Measurements from ENCODE around the gene EZH2.

Gene EZH2

GRCh38 chr7:148903504-148903903 is 19.4 kb upstream of the EZH2 start:
- no peak overlapping the region for H3K4me3 ChIP-seq (ENCODE audit: low read depth, low read length)

- H3K4me3 ChIP-seq (ENCODE audit: low read depth, low read length): no peak overlapping the region
Observed at GRCh38 chr7:148901178-148901577, 17.1 kb upstream of the EZH2 start.

GRCh38 chr7:148898845-148899484 is 14.9 kb upstream of the EZH2 start:
- no peak overlapping the region for H3K4me3 ChIP-seq (ENCODE audit: low read depth, low read length)

- H3K4me3 ChIP-seq (ENCODE audit: low read depth, low read length): no peak overlapping the region
Observed at GRCh38 chr7:148894591-148894990, 10.5 kb upstream of the EZH2 start.

- no peak overlapping the region for H3K4me3 ChIP-seq (ENCODE audit: low read depth, low read length)
Observed at GRCh38 chr7:148893071-148893470, 9.0 kb upstream of the EZH2 start.

GRCh38 chr7:148888300-148888699 is 4.2 kb upstream of the EZH2 start:
- no peak overlapping the region for H3K4me3 ChIP-seq (ENCODE audit: low read depth, low read length)

- H3K4me3 ChIP-seq (ENCODE audit: low read depth, low read length): no peak overlapping the region
Observed at GRCh38 chr7:148886844-148887243, 2.8 kb upstream of the EZH2 start.

GRCh38 chr7:148884299-148885022 is 370 bp upstream of the EZH2 start:
- peak overlapping the region; percentile 65 for H3K4me3 ChIP-seq (ENCODE audit: low read depth, low read length)

GRCh38 chr7:148883266-148884048 is 634 bp downstream of the EZH2 start:
- peak overlapping the region; percentile 65 for H3K4me3 ChIP-seq (ENCODE audit: low read depth, low read length)

- H3K4me3 ChIP-seq (ENCODE audit: low read depth, low read length): peak overlapping the region; percentile 65
Observed at GRCh38 chr7:148882841-148883265, 1.2 kb downstream of the EZH2 start.

- no peak overlapping the region for H3K4me3 ChIP-seq (ENCODE audit: low read depth, low read length)
Observed at GRCh38 chr7:148882192-148882591, 1.9 kb downstream of the EZH2 start.

- H3K4me3 ChIP-seq (ENCODE audit: low read depth, low read length): no peak overlapping the region
Observed at GRCh38 chr7:148878317-148878716, 5.8 kb downstream of the EZH2 start.

- H3K4me3 ChIP-seq (ENCODE audit: low read depth, low read length): no peak overlapping the region
Observed at GRCh38 chr7:148877517-148877916, 6.6 kb downstream of the EZH2 start.

- H3K4me3 ChIP-seq (ENCODE audit: low read depth, low read length): no peak overlapping the region
Observed at GRCh38 chr7:148872188-148872587, 11.9 kb downstream of the EZH2 start.

- no peak overlapping the region for H3K4me3 ChIP-seq (ENCODE audit: low read depth, low read length)
Observed at GRCh38 chr7:148871551-148871950, 12.5 kb downstream of the EZH2 start.

GRCh38 chr7:148871030-148871429 is 13.1 kb downstream of the EZH2 start:
- no peak overlapping the region for H3K4me3 ChIP-seq (ENCODE audit: low read depth, low read length)

- no peak overlapping the region for H3K4me3 ChIP-seq (ENCODE audit: low read depth, low read length)
Observed at GRCh38 chr7:148868378-148868674, 15.8 kb downstream of the EZH2 start.

- H3K4me3 ChIP-seq (ENCODE audit: low read depth, low read length): no peak overlapping the region
Observed at GRCh38 chr7:148867596-148868377, 16.3 kb downstream of the EZH2 start.

GRCh38 chr7:148866362-148866761 is 17.7 kb downstream of the EZH2 start:
- H3K4me3 ChIP-seq (ENCODE audit: low read depth, low read length): no peak overlapping the region

- no peak overlapping the region for H3K4me3 ChIP-seq (ENCODE audit: low read depth, low read length)
Observed at GRCh38 chr7:148865283-148865682, 18.8 kb downstream of the EZH2 start.

- no peak overlapping the region for H3K4me3 ChIP-seq (ENCODE audit: low read depth, low read length)
Observed at GRCh38 chr7:148863324-148863723, 20.8 kb downstream of the EZH2 start.

Measured in iPS-11a (cell line).